Muscle layer of colon (tissue), 2 donors: ENCODE results near the gene ERMP1.

ENCODE experiments used
- H3K27ac ChIP-seq: one replicate; pipeline ENCODE4 v1.7.0; 2013; ENCODE audit warnings: low read depth, mild to moderate bottlenecking, low read length, moderate library complexity
- H3K27me3 ChIP-seq, 2 donors: one replicate each; pipeline ENCODE4 v1.7.0; 2013; ENCODE audit warnings: low read length in 2 of 2, mild to moderate bottlenecking in 2 of 2; ENCODE audit not compliant: insufficient read depth in 2 of 2, control insufficient read depth in 1 of 2
- H3K36me3 ChIP-seq: one replicate; pipeline ENCODE4 v1.7.0; 2013; ENCODE audit warnings: mild to moderate bottlenecking, low read length; ENCODE audit not compliant: insufficient read depth
- H3K4me1 ChIP-seq: one replicate; pipeline ENCODE4 v1.7.0; 2013; ENCODE audit warnings: mild to moderate bottlenecking, low read length; ENCODE audit not compliant: insufficient read depth
- H3K4me3 ChIP-seq, 2 donors: one replicate each; pipeline ENCODE4 v1.7.0; 2013; ENCODE audit warnings: low read length in 2 of 2, low read depth in 1 of 2, mild to moderate bottlenecking in 1 of 2, moderate library complexity in 1 of 2
- H3K9ac ChIP-seq: one replicate; pipeline ENCODE4 v1.7.0; 2013; ENCODE audit warnings: low read length
- H3K9me3 ChIP-seq: one replicate; pipeline ENCODE4 v1.7.0; 2013; ENCODE audit warnings: mild to moderate bottlenecking, low read length
- donor health status: abdominal sarcoma.
- donor health status: Adenocarcinoma of cecum.

ERMP1 gene

DNA sequence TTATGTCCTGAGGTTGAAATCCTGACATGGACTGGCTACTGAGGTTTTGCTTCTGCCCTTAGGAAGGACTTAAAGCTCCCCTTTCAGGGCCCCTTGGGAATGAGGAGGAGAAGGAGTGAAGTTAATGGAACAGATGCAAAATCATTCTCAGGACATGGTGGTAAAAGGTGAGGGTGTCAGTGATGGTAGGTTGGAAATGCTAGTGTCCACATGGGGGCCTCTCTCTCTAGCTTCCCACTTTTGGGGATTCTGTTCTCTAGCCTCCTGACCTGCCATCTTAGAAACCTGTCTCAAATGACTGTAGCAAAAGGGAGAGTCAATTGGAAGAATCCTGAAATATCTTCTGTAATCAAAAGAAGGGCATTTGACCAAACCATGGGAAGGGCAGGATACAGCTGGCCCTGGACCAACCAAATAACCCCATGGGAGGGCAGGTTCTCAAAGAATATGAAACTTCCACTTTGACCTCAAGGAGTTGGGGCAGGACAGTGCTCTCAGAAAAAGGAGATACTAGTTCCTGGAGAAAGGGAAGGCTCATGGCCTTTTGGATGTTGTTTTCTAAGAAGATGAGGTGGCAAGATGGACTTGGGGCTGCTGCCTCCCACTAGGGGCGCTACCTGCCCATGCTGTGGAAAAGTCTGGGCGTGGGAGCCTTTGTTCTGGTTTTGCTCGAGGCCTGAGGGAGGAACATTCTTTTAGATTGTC lies 36.5 kb upstream of the ERMP1 start:
- Histone ChIP-seq H3K27me3 (no peaks in the 10 kb centered on the region), H3K36me3 (no peaks in the 10 kb centered on the region), H3K9ac (no peak overlapping the region)

DNA sequence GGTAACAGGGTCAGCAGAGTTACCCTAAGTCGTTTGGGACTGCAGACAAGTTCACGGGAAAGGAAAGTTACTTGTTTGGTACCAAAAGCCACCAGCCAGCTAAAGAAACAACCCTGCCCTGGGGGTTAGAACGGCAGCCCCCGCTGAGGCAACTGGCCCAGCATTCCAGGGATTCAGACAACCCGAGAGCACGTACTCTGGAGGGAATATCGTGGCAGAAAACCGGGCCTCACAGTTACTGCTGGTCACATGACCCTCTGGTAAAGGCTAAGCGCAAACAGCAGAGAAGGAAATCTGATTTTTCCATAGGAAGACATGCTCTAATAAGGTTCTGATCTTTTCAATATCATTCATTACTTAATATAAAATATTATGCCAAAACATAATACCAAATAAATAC lies 35.3 kb upstream of the ERMP1 start:
- Histone ChIP-seq H3K36me3 (no peaks in the 10 kb centered on the region), H3K9me3 (no peaks in the 10 kb centered on the region), H3K4me3 (no peak overlapping the region), H3K27ac (no peak overlapping the region), H3K9ac (no peak overlapping the region), H3K27me3 (no peaks in the 10 kb centered on the region), H3K4me1 (no peaks in the 10 kb centered on the region)

More for the DNA sequence above, 36.5 kb upstream of the ERMP1 start:
- no peaks in the 10 kb centered on the region for H3K9me3 ChIP-seq
- no peak overlapping the region for H3K4me3 ChIP-seq
- H3K27ac ChIP-seq, result no peak overlapping the region
- H3K4me1 ChIP-seq, result no peaks in the 10 kb centered on the region

DNA sequence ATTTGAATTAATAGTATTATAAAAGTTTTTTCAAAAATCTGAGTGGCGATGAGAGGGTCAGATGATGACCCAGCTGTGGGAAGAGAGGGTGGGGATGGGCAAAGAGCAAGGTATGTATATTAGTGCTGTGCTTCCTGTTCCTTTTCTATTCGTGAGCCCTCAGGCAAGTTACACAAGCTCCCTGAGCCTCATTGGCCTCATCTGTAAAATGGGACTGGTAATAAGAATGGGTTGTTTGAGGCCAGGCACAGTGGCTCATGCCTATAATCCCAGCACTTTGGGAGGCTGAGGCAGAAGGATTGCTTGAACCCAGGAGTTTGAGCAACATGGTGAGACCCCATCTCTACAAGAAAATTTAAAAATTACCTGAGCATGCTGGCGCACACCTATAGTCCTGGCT lies 33.8 kb upstream of the ERMP1 start:
- no peaks in the 10 kb centered on the region for H3K36me3 ChIP-seq
- no peak overlapping the region for H3K9ac ChIP-seq
- no peaks in the 10 kb centered on the region for H3K9me3 ChIP-seq
- H3K27ac ChIP-seq, result no peak overlapping the region
- no peak overlapping the region for H3K4me3 ChIP-seq
- no peaks in the 10 kb centered on the region for H3K4me1 ChIP-seq
- no peaks in the 10 kb centered on the region for H3K27me3 ChIP-seq

DNA sequence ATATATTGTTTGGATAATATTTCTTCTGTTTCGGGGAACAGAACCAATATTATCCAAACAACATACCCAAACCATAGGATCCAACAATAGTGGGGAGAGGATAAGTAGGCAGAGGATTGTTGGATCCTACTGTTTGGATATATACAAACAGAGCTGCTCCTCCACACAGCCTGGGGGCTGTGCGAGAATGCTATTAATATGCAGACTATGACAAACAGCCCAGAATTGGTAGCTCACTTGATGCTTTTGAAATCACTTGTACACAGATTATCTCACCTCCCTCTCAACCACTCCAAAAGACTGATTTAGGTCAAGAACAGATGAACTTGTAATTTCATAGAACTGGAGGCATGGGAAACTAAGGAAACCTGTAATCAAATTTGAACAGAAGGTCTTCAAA lies 33.4 kb upstream of the ERMP1 start:
- Histone ChIP-seq H3K4me1 (no peaks in the 10 kb centered on the region), H3K27ac (no peak overlapping the region), H3K4me3 (no peak overlapping the region), H3K36me3 (no peaks in the 10 kb centered on the region), H3K9me3 (no peaks in the 10 kb centered on the region), H3K27me3 (no peaks in the 10 kb centered on the region), H3K9ac (no peak overlapping the region)

DNA sequence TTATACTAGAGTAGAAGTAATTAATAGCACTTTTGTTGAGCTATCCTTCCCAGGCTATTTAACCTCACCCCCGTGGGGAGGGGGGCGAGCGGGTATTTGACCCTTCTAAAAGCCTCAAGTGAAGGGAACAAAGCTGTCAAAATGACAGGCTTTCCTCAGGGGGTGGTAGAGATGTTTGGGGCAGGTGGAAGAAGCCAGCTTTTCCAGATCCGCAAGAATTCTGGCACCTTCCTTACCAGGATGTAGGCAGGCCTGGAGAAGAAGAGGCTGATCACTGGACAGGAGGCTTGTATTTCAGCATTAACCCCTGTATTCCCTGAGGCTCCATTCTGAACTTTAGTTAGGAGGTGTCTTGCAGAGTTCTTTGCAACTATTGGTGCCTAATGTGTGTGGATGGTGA lies 31.5 kb upstream of the ERMP1 start:
- Histone ChIP-seq H3K27ac (no peak overlapping the region), H3K9me3 (no peaks in the 10 kb centered on the region), H3K9ac (no peak overlapping the region), H3K27me3 (no peaks in the 10 kb centered on the region), H3K4me3 (no peak overlapping the region), H3K36me3 (no peaks in the 10 kb centered on the region), H3K4me1 (no peaks in the 10 kb centered on the region)

DNA sequence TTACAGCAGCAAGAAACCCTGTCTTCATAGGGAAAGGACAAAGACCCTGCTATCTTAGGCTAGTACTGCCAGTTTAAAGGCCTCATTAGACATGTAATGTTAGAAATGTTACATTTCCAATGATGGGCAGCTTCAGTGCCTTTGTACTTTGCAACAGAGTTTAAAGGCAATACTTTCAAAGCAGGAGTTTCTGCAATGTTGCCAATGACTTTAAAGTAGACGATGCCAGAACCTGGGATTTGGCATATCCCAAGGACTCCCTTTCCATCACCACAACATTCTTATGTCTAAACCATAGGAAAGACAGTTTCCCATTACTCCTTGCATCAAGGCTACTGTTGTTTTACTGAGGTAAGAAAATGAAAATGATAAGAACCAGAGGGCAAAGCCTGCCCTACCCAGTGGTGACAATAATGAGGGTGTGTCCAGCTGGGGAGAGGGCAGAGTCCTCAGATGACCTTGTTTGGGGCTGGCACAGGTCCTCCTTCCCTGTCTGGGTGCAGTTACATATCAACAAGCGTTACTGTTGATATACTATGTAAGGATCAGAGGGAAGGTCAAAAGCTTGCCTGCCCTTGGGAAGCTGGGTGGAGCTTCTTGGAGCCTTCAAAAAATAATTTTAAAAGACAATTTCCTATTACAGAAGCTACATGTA lies 30.3 kb upstream of the ERMP1 start:
- H3K9ac ChIP-seq, result no peak overlapping the region

DNA sequence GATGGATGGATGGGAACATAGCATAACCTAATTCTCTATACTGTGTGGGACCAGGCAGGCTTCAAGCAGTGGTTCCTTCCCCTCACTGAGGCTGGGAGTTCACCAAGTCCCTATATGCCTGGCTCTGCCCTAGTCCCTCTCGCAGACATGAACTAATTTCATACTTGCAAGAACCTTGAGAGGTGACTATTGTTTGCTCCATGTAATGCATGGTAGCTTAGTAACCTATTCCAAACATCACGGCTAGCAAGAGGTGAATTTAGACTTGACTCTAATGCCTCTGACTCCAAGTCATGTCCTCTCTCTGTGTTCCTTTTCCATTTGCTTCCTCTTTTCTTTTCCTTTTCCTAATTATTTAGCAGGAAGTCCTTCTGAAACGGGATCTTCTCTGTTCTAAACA lies 25.9 kb upstream of the ERMP1 start:
- Histone ChIP-seq H3K27me3 (no peaks in the 10 kb centered on the region), H3K9me3 (no peaks in the 10 kb centered on the region), H3K27ac (no peak overlapping the region), H3K4me3 (no peak overlapping the region), H3K9ac (no peak overlapping the region), H3K4me1 (no peaks in the 10 kb centered on the region), H3K36me3 (no peaks in the 10 kb centered on the region)

More for the DNA sequence above, 30.3 kb upstream of the ERMP1 start:
- no peaks in the 10 kb centered on the region for H3K27me3 ChIP-seq
- H3K4me1 ChIP-seq, result no peaks in the 10 kb centered on the region
- no peaks in the 10 kb centered on the region for H3K9me3 ChIP-seq
- H3K27ac ChIP-seq, result no peak overlapping the region
- H3K36me3 ChIP-seq, result no peaks in the 10 kb centered on the region
- no peak overlapping the region for H3K4me3 ChIP-seq

DNA sequence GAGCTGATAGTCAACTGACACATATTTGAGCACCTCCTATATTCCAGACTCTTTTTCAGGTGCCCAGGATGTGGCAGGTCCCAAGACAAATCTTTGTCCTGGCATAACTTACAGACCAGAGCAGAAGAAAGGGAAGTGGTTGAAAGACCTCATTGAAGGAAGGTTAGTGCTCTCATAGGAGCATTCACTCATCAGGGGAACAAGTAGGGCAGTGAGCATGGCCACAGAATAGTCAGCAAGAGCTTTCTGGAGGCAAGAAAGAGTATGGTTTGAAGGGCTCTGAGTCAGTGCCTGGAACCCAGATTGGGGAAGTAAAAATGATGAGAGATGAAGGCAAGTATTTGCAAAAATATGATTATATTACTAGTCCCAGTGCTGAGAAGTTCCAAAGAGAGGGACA lies 25.0 kb upstream of the ERMP1 start:
- Histone ChIP-seq H3K4me1 (no peaks in the 10 kb centered on the region), H3K9ac (no peak overlapping the region), H3K9me3 (no peaks in the 10 kb centered on the region), H3K4me3 (no peak overlapping the region), H3K27ac (no peak overlapping the region), H3K27me3 (no peaks in the 10 kb centered on the region), H3K36me3 (no peaks in the 10 kb centered on the region)

DNA sequence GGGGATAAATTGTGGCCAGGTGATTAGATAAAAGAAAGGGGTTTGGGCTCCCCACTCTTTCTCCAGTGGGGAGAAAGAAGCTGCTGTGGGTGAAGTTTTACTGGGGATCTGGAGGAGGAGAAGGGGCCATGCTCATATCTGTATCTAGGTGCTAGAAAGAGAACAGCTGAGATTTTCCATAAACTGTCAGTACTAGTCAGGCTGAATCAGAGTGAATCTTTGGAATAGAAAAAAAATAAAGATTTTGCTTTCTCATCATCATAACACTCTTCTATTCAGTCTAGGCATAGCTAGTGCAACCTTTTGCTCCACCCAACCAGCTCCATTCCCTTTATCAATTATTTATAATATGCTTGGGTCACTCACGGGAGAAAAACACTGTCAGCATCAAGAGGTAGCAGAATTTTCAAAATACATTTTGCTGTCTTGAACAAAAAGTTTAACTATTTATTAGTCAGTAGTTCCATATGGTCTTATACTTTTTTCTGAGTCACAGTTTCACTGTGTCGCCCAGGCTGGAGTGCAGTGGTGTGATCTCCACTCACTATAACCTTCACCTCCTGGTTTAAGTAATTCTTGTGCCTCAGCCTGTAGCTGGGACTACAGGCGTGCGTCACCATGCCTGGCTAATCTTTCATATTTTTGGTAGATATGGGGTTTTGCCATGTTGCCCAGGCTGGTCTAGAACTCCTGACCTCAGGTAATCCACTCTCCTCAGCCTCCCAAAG lies 21.3 kb upstream of the ERMP1 start:
- Histone ChIP-seq H3K4me3 (no peak overlapping the region), H3K36me3 (no peaks in the 10 kb centered on the region), H3K9ac (no peak overlapping the region), H3K27ac (no peak overlapping the region), H3K4me1 (no peaks in the 10 kb centered on the region), H3K9me3 (no peaks in the 10 kb centered on the region), H3K27me3 (no peaks in the 10 kb centered on the region)

DNA sequence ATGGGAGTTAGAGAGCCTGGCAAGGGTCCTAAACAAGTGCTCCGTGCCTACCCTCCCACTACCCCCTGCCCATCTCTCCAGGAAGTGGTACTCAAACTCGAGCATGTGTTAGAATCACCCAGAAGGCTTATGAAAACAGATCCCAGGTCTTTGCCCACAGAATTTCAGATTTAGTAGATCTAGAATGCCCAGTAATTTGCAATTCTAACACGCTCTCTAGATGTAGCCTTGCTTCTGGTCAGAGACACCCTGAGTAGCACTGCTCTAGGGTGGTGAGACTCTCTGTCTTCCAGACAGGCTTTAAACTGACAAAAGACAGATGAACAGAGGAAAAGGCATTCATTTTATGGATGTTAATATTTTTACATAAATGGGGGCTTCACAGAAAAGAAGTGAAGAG lies 20.7 kb upstream of the ERMP1 start:
- H3K36me3 ChIP-seq, result no peaks in the 10 kb centered on the region
- H3K9ac ChIP-seq, result no peak overlapping the region
- no peak overlapping the region for H3K27ac ChIP-seq
- H3K4me3 ChIP-seq, result no peak overlapping the region
- H3K9me3 ChIP-seq, result no peaks in the 10 kb centered on the region
- no peaks in the 10 kb centered on the region for H3K4me1 ChIP-seq
- no peaks in the 10 kb centered on the region for H3K27me3 ChIP-seq

DNA sequence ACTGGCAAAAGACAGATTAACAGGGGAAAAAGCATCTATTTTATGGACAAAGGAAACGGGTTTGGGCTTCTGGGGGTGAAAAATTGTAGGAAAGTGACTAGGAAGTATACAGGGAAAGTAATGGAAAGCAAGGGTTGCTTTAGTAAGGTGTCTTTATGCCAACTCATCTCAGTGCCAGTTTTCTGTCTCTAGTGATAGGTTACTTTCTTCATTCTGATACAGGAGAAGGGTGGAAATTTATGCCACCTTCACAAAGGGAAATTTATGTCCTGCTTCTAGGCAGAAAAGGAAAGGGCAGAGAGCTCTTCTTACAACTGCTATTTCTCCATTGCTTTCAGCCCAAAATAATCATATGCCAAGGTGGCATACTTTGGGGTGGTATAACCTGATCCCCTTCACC lies 20.1 kb upstream of the ERMP1 start:
- Histone ChIP-seq H3K4me1 (no peaks in the 10 kb centered on the region), H3K9me3 (no peaks in the 10 kb centered on the region), H3K36me3 (no peaks in the 10 kb centered on the region), H3K4me3 (no peak overlapping the region), H3K27ac (no peak overlapping the region), H3K9ac (no peak overlapping the region), H3K27me3 (no peaks in the 10 kb centered on the region)
